KMS-11 (cell line): ENCODE results near the gene AXIN1.
"Not testable (repeated sequence)": the region's sequence is repeated elsewhere in the genome, so short reads cannot be mapped to it uniquely, and the experiment has no call there.

Source experiments
- H2AFZ ChIP-seq: fragments of 200-600 bp; sonication (generic); 2 replicates; pipeline ENCODE4 v1.6.1; 2016; ENCODE audit warnings: antibody characterized with exemption, mixed run types, low read depth
- H3K27ac ChIP-seq: fragments of 200-600 bp; sonication (generic); 2 replicates; pipeline ENCODE4 v1.6.1; 2016; ENCODE audit warnings: mild to moderate bottlenecking, mixed run types
- H3K27me3 ChIP-seq: fragments of 200-600 bp; sonication (generic); 2 replicates; pipeline ENCODE4 v1.6.1; 2017; ENCODE audit warnings: mild to moderate bottlenecking, low read depth, mixed run types, moderate library complexity; ENCODE audit not compliant: insufficient read depth
- H3K36me3 ChIP-seq: fragments of 200-600 bp; sonication (generic); 2 replicates; pipeline ENCODE4 v1.6.1; 2017; ENCODE audit warnings: mild to moderate bottlenecking, mixed run types; ENCODE audit not compliant: insufficient read depth
- H3K4me1 ChIP-seq: fragments of 200-600 bp; sonication (generic); 2 replicates; pipeline ENCODE4 v1.6.1; 2016; ENCODE audit warnings: mild to moderate bottlenecking, low read depth, mixed run types; ENCODE audit not compliant: poor library complexity, severe bottlenecking
- H3K4me2 ChIP-seq: fragments of 200-600 bp; sonication (generic); 2 replicates; pipeline ENCODE4 v1.7.0; 2016; ENCODE audit warnings: mild to moderate bottlenecking, mixed run types
- H3K4me3 ChIP-seq: fragments of 200-600 bp; sonication (generic); IDR thresholded peaks from 2 replicates; pipeline ENCODE4 v1.6.1; 2017; ENCODE audit warnings: low read depth, low read length, mixed read lengths; ENCODE audit not compliant: insufficient read depth
- H3K79me2 ChIP-seq: fragments of 200-600 bp; sonication (generic); 2 replicates; pipeline ENCODE4 v1.6.1; 2016; ENCODE audit warnings: low read depth, mixed run types; ENCODE audit not compliant: insufficient read depth
- H3K9ac ChIP-seq: fragments of 200-600 bp; sonication (generic); 2 replicates; pipeline ENCODE4 v1.6.1; 2016; ENCODE audit warnings: mild to moderate bottlenecking, mixed run types
- H4K20me1 ChIP-seq: fragments of 200-600 bp; sonication (generic); 2 replicates; pipeline ENCODE4 v1.6.1; 2016; ENCODE audit warnings: mild to moderate bottlenecking, mixed run types; ENCODE audit not compliant: insufficient read depth
- TF ChIP-seq, protein P1 (sequence below): fragments of 200-600 bp; sonication (generic); conservative IDR thresholded peaks from 2 replicates; pipeline ENCODE4 v1.6.1; 2017; ENCODE audit warnings: low read depth, mild to moderate bottlenecking, antibody characterized with exemption, low read length, moderate library complexity, mixed read lengths

Gene AXIN1

DNA sequence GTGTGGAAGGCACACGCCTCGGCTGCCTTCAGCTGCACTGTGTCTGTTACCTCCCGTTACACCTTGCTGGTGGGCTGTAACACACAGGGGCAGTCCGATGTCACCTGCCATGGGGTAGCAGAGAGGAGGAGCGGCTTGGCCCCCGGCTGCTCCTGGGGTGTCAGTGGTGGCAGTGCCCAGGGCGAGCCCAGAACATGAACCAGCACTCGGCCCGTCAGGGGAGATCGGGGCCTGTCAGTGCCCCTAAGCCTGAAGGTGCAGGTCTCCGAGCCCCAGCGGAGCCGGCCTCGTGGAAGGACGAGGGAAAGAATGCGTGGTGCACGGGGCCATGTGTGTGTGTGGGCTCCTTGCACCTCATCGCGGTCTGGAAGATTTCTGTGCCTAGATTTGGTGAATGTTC is 92.2 kb downstream of the AXIN1 start:
- H2AFZ ChIP-seq: no peak overlapping the region
- no peaks in the 10 kb centered on the region for H3K79me2 ChIP-seq
- no peak overlapping the region for H3K27ac ChIP-seq
- no peak overlapping the region for H3K9ac ChIP-seq
- TF ChIP-seq, protein P1, sequence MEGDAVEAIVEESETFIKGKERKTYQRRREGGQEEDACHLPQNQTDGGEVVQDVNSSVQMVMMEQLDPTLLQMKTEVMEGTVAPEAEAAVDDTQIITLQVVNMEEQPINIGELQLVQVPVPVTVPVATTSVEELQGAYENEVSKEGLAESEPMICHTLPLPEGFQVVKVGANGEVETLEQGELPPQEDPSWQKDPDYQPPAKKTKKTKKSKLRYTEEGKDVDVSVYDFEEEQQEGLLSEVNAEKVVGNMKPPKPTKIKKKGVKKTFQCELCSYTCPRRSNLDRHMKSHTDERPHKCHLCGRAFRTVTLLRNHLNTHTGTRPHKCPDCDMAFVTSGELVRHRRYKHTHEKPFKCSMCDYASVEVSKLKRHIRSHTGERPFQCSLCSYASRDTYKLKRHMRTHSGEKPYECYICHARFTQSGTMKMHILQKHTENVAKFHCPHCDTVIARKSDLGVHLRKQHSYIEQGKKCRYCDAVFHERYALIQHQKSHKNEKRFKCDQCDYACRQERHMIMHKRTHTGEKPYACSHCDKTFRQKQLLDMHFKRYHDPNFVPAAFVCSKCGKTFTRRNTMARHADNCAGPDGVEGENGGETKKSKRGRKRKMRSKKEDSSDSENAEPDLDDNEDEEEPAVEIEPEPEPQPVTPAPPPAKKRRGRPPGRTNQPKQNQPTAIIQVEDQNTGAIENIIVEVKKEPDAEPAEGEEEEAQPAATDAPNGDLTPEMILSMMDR: no peak
- H3K4me3 ChIP-seq: no peak overlapping the region
- no peaks in the 10 kb centered on the region for H3K36me3 ChIP-seq
- no peaks in the 10 kb centered on the region for H3K27me3 ChIP-seq
- H4K20me1 ChIP-seq: no peaks in the 10 kb centered on the region
- H3K4me1 ChIP-seq: no peaks in the 10 kb centered on the region
- no peak overlapping the region for H3K4me2 ChIP-seq

DNA sequence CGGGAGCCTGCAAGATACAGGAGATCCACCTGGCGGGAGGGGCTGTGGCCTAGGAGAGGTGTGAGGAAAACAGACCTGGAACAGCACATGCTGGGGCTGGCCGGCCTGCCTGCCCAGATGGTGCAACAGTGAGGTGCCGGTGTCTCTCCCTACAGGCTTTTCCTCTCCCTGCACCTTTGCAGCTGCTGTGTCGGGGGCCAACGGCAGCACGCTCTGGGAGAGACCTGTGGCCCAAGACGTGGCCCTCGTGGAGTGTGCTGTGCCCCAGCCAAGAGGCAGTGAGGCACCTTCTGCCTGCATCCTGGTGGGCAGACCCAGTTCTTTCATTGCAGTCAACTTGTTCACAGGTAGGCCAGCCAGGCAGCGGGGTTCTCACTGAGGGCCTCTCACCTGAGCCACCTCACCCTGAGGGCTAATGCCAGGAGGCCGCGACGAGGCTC is 92.7 kb downstream of the AXIN1 start:
- no peaks in the 10 kb centered on the region for H4K20me1 ChIP-seq
- no peak overlapping the region for H3K4me2 ChIP-seq
- H2AFZ ChIP-seq: no peak overlapping the region
- no peaks in the 10 kb centered on the region for H3K4me1 ChIP-seq
- no peaks in the 10 kb centered on the region for H3K36me3 ChIP-seq
- no peak overlapping the region for H3K4me3 ChIP-seq
- H3K79me2 ChIP-seq: no peaks in the 10 kb centered on the region
- no peak overlapping the region for H3K27ac ChIP-seq
- TF ChIP-seq, protein P1: no peak
- no peak overlapping the region for H3K9ac ChIP-seq
- no peaks in the 10 kb centered on the region for H3K27me3 ChIP-seq

DNA sequence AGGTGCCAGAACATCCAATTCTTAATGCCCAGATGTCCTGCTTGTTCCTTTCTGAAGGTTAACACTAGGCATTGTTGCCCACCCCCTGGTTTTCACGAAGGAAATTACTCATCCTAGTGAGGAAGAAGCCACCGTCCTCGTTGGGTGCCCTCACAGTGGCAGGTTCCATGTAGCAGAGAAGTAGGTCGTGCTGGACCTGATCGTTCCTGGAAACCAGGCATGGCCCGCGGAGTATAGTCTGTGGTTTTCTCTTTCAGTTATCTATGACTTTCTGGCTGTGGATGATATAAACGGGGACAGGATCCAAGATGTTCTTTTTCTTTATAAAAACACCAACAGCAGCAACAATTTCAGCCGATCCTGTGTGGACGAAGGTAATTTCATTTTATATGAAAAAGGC is 93.3 kb downstream of the AXIN1 start:
- Histone ChIP-seq H3K4me1 (no peaks in the 10 kb centered on the region), H3K79me2 (no peaks in the 10 kb centered on the region), H2AFZ (no peak overlapping the region), H3K4me3 (no peak overlapping the region), H3K4me2 (no peak overlapping the region), H3K27me3 (no peaks in the 10 kb centered on the region), H3K9ac (no peak overlapping the region), H3K36me3 (no peaks in the 10 kb centered on the region), H3K27ac (no peak overlapping the region), H4K20me1 (no peaks in the 10 kb centered on the region)
- TF ChIP-seq, protein P1: no peak

DNA sequence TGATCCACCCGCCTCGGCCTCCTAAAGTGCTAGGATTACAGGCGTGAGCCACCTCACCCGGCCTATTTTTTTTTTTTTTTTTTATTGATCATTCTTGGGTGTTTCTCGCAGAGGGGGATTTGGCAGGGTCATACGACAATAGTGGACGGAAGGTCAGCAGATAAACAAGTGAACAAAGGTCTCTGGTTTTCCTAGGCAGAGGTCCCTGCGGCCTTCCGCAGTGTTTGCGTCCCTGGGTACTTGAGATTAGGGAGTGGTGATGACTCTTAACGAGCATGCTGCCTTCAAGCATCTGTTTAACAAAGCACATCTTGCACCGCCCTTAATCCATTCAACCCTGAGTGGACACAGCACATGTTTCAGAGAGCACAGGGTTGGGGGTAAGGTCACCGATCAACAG is 94.4 kb downstream of the AXIN1 start:
- not testable (repeated sequence) for H3K4me1 ChIP-seq, H3K9ac ChIP-seq, H3K4me2 ChIP-seq, H3K4me3 ChIP-seq, H3K79me2 ChIP-seq, H2AFZ ChIP-seq, H4K20me1 ChIP-seq, H3K36me3 ChIP-seq, H3K27ac ChIP-seq, H3K27me3 ChIP-seq

DNA sequence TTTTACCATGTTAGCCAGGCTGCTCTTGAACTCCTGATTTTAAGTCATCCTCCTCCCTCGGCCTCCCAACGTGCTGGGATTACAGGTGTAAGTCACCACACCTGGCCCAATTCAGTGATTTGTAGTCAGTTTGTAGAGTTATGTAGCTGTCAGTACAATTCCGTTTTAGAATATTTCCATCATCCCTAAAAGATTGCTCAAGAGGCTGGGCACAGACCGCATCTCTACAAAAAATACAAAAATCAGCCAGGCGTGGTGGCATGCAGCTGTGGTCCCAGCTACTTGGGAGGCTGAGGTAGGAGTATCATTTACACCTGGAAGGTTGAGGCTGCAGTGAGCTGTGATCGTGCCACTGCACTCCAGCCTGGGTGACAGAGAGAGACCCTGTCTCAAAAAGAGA is 97.3 kb downstream of the AXIN1 start:
- Histone ChIP-seq H3K36me3 (no peaks in the 10 kb centered on the region), H2AFZ (no peak overlapping the region), H3K9ac (no peak overlapping the region), H3K4me3 (no peak overlapping the region), H4K20me1 (no peaks in the 10 kb centered on the region), H3K4me2 (no peak overlapping the region), H3K79me2 (no peaks in the 10 kb centered on the region), H3K27me3 (no peaks in the 10 kb centered on the region), H3K4me1 (no peaks in the 10 kb centered on the region), H3K27ac (no peak overlapping the region)
- TF ChIP-seq, protein P1: no peak
